ENCODE data around the gene PIK3R6.

DNA sequence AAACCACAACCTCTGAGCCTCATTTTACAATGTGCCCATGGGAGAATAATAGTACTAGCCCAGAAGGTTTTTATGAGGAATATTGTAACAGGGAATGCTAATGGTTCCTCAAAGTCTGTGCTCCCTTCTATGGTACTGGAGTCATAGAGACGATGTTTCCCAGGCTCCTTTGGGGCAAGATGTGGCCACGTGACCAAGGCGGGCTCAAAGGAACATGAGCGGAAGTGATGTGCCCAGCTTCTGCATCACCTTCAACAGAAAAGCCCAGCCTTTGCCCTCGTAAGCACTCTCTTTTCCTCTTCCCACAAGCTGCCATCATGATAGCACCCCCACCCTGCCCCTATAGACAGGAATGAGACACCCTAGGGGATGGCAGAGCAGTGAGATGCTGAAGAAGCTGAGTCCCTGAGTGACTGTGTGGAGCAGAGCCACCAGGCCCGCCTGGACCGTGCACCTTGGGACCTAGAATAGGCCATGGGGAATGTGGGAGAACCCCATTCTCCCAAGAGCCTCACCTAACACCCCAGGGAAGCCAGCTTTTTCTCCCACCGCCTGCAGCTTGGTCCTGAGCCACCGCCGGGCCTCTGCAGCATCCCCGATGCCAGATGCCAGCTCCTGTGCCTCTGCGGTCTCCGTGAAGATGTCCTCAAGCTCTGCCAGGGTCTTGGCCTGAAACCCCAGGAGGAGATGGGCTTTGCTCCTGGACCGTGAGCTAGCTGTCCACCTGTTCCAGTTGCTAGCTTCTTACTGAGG is 22.2 kb upstream of the PIK3R6 start:
- TF ChIP-seq POLR2A (IDR thresholded peaks at IDR 0.05; ENCODE audit: low read depth, low read length) (no peak), RAD21 (IDR thresholded peaks at IDR 0.05; ENCODE audit: insufficient read depth, low read depth, low read length) (no peak), KDM1A (IDR thresholded peaks at IDR 0.05; ENCODE audit: borderline replicate concordance) (no peak), FOXM1 (IDR thresholded peaks at IDR 0.05; ENCODE audit: low read depth, low read length) (no peak)

Data from GM12878 (cell line).